Measurements from ENCODE around the gene CHD8.

Gene CHD8

DNA sequence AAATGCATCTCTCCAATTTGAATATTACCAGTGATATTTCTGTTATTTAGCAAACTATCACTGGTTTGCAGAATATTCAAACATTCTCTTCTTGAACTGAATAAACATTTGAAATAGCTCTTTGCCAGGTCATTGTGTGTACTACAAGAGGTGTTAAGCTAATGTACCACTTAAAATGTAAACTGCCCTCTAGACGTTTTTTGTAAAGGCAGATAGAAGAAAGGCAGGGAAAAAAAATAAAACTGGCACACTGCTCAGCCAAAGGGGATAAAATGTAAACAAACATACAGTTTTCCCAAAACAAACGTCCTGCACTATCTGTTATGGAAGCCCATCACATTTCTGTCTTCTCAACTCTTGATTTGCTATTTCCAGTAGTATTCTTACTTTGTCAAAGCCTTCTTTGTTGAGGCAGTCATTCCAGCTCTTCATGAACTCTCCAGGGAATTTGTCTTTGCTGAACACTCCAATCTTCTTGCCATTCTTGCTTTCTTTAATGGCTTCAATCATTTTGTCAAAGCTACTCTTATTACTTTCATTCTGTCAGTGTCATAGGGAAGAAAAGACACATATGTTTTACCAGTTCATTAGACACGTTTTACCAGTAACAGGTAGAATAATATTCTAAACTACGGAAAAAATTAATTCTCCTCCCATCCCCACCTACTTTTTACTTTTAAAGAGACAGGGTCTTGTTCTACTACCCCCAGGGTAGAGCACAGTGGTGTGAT, 85.8 kb downstream of the CHD8 start:
- Mint-ChIP-seq H3K9me3 (no peaks in the 10 kb centered on the region), H3K27ac (no peak overlapping the region), H3K36me3 (peaks cover 77% of the 10 kb centered on the region), H3K4me1 (peaks cover 7% of the 10 kb centered on the region), H3K27me3 (no peaks in the 10 kb centered on the region), H3K4me3 (no peak overlapping the region)
- CTCF ChIA-PET: no interaction called here
- DNase-seq: no peak

GRCh38 chr14:21367582-21368144, 88.3 kb downstream of the CHD8 start:
- Mint-ChIP-seq H3K27ac (no peak overlapping the region), H3K4me1 (peaks cover 5% of the 10 kb centered on the region), H3K4me3 (no peak overlapping the region), H3K36me3 (peaks cover 86% of the 10 kb centered on the region), H3K27me3 (no peaks in the 10 kb centered on the region), H3K9me3 (no peaks in the 10 kb centered on the region)
- CTCF ChIA-PET: interaction anchor here (0.7 kb wide), 1 partner anchor 16 kb away, joined by 3 read pairs; the partner anchor contains the start of gene SUPT16H
- DNase-seq: no peak

- CTCF ChIA-PET: no interaction called here
- H3K36me3 Mint-ChIP-seq: peaks cover 79% of the 10 kb centered on the region
- H3K9me3 Mint-ChIP-seq: no peaks in the 10 kb centered on the region
- no peak overlapping the region for H3K27ac Mint-ChIP-seq
- no peak for DNase-seq
- H3K4me1 Mint-ChIP-seq: no peaks in the 10 kb centered on the region
- H3K4me3 Mint-ChIP-seq: no peak overlapping the region
- H3K27me3 Mint-ChIP-seq: no peaks in the 10 kb centered on the region
Observed at GRCh38 chr14:21356511-21356910, 99.4 kb downstream of the CHD8 start.

GRCh38 chr14:21352587-21352986, 103.3 kb downstream of the CHD8 start:
- Mint-ChIP-seq H3K4me3 (no peak overlapping the region), H3K9me3 (no peaks in the 10 kb centered on the region), H3K4me1 (no peaks in the 10 kb centered on the region), H3K27ac (peak overlapping the region; percentile 20), H3K27me3 (peaks cover 3% of the 10 kb centered on the region), H3K36me3 (peaks cover 61% of the 10 kb centered on the region)
- no peak for DNase-seq
- CTCF ChIA-PET: no interaction called here

- Mint-ChIP-seq H3K36me3 (peaks cover 46% of the 10 kb centered on the region), H3K9me3 (no peaks in the 10 kb centered on the region), H3K27me3 (peaks cover 6% of the 10 kb centered on the region), H3K4me1 (no peaks in the 10 kb centered on the region), H3K27ac (no peak overlapping the region), H3K4me3 (no peak overlapping the region)
- DNase-seq: no peak
- CTCF ChIA-PET: no interaction called here
Observed at GRCh38 chr14:21350539-21350938, 105.4 kb downstream of the CHD8 start.

- no peak overlapping the region for H3K27ac Mint-ChIP-seq
Observed at GRCh38 chr14:21347201-21347600, 108.7 kb downstream of the CHD8 start.

GRCh38 chr14:21346532-21347135, 109.3 kb downstream of the CHD8 start:
- no peaks in the 10 kb centered on the region for H3K9me3 Mint-ChIP-seq
- peaks cover 21% of the 10 kb centered on the region for H3K27me3 Mint-ChIP-seq
- CTCF ChIA-PET: interaction anchor here (1.2 kb wide), 1 partner anchor 18 kb away, joined by 3 read pairs; no protein-coding TSS in a partner anchor
- H3K27ac Mint-ChIP-seq: no peak overlapping the region
- peaks cover 13% of the 10 kb centered on the region for H3K36me3 Mint-ChIP-seq
- DNase-seq: no peak
- no peak overlapping the region for H3K4me3 Mint-ChIP-seq
- peaks cover 12% of the 10 kb centered on the region for H3K4me1 Mint-ChIP-seq

More at GRCh38 chr14:21347201-21347600, 108.7 kb downstream of the CHD8 start:
- CTCF ChIA-PET: interaction anchor here (1.2 kb wide), 1 partner anchor 18 kb away, joined by 3 read pairs; no protein-coding TSS in a partner anchor
- Mint-ChIP-seq H3K36me3 (peaks cover 19% of the 10 kb centered on the region), H3K9me3 (no peaks in the 10 kb centered on the region), H3K27me3 (peaks cover 20% of the 10 kb centered on the region), H3K4me3 (no peak overlapping the region), H3K4me1 (peaks cover 12% of the 10 kb centered on the region)
- DNase-seq: no peak

GRCh38 chr14:21343035-21343794, 112.7 kb downstream of the CHD8 start:
- no peaks in the 10 kb centered on the region for H3K36me3 Mint-ChIP-seq
- no peaks in the 10 kb centered on the region for H3K9me3 Mint-ChIP-seq
- peaks cover 31% of the 10 kb centered on the region for H3K27me3 Mint-ChIP-seq
- no peak overlapping the region for H3K4me3 Mint-ChIP-seq
- H3K4me1 Mint-ChIP-seq: peaks cover 12% of the 10 kb centered on the region
- no peak overlapping the region for H3K27ac Mint-ChIP-seq
- CTCF ChIA-PET: no interaction called here
- DNase-seq: no peak

All from activated naive CD4-positive, alpha-beta T cell treated with anti-CD3 and anti-CD28 coated beads, Interleukin-2, amount 10 ng/mL, durations not matched to agents 7 days and 5 days (primary cell).